GM12878 (cell line): ENCODE measurements around the gene C1orf174. TPM values are rescaled to one million over a fixed set of nuclear protein-coding genes. Genes with fewer than 3 reads are reported as not detected.

Source experiments
- ATAC-seq: fragments of 200-7000 bp; cut with Tn5 transposase; 3 replicates; pipeline ENCODE4 v1.9.1; 2020; ENCODE audit warnings: mild to moderate bottlenecking, moderate library complexity
- BruUV-seq: library from RNA; stranded (reverse); fragments of 400-500 nt; replicated peaks from 2 replicates; lab custom pipeline; 2021; lab: Mats Ljungman, UMichigan
- CTCF ChIA-PET: fragments of 300-600 bp; sonication (Branson Sonifier 250); formaldehyde crosslinking; extraction: SDS; loops from one replicate; lab custom pipeline; 2021; ENCODE audit warnings: inconsistent platforms; lab: Yijun Ruan, JAX
- POLR2A ChIA-PET: fragments of 350-600 bp; formaldehyde crosslinking; extraction: SDS; loops from one replicate; lab custom pipeline; 2021; ENCODE audit warnings: inconsistent platforms; lab: Charles Lee
- RAD21 ChIA-PET: fragments of 300-600 bp; sonication (Branson Sonifier 250); formaldehyde crosslinking; loops from one replicate; lab custom pipeline; 2023; ENCODE audit warnings: antibody characterized with exemption; ENCODE audit not compliant: unreplicated experiment; lab: Charles Lee
- SMC1A ChIA-PET: fragments of 300-600 bp; sonication (Branson Sonifier 250); formaldehyde crosslinking; loops from one replicate; lab custom pipeline; 2023; ENCODE audit not compliant: unreplicated experiment, uncharacterized antibody; lab: Charles Lee
- DNase-seq: peaks from one replicate; pipeline ENCODE4 v3.0.0-alpha.2; 2011; ENCODE audit warnings: low read depth, low spot score
- FAIRE-seq: peaks from 3 replicates; lab custom pipeline; 2011; peaks lifted over from hg19 to GRCh38; lab: Jason Lieb, UNC
- H2AFZ ChIP-seq: 2 replicates; pipeline ENCODE4 v1.6.0; 2011; ENCODE audit warnings: low read depth, low read length, control low read depth; ENCODE audit not compliant: control insufficient read depth
- H3K27ac ChIP-seq: 2 replicates; pipeline ENCODE4 v1.5.1; 2011; ENCODE audit warnings: control low read depth; ENCODE audit not compliant: control insufficient read depth, insufficient read depth
- H3K27me3 ChIP-seq, 2 experiments: replicated peaks in 1 of 2; 2 replicates each; pipeline versions ENCODE4 v1.6.0 to v1.6.1; 2011; ENCODE audit warnings: low read length in 1 of 2; ENCODE audit not compliant: control insufficient read depth in 2 of 2, insufficient read depth in 2 of 2
- H3K36me3 ChIP-seq, 2 experiments: 2 replicates each; pipeline ENCODE4 v1.5.1; 2011; ENCODE audit warnings: low read length in 1 of 2; ENCODE audit not compliant: control insufficient read depth in 2 of 2, insufficient read depth in 2 of 2
- H3K4me1 ChIP-seq: 2 replicates; pipeline ENCODE4 v1.6.1; 2011; ENCODE audit warnings: mild to moderate bottlenecking, low read length, moderate library complexity, mixed read lengths; ENCODE audit not compliant: control insufficient read depth, insufficient read depth
- H3K4me2 ChIP-seq: 2 replicates; pipeline ENCODE4 v1.6.0; 2011; ENCODE audit warnings: control low read depth; ENCODE audit not compliant: control insufficient read depth, insufficient read depth
- H3K4me3 ChIP-seq: fragments of 200-600 bp; sonication (generic); 2 replicates; pipeline ENCODE4 v1.5.1; 2016
- H3K79me2 ChIP-seq: 2 replicates; pipeline ENCODE4 v1.6.0; 2011; ENCODE audit warnings: low read length; ENCODE audit not compliant: control insufficient read depth, insufficient read depth
- H3K9ac ChIP-seq: 2 replicates; pipeline ENCODE4 v1.8.0; 2011; ENCODE audit warnings: low read length, control low read depth, mixed read lengths; ENCODE audit not compliant: control insufficient read depth, insufficient read depth
- H3K9me3 ChIP-seq: replicated peaks from 3 replicates; pipeline ENCODE4 v1.5.1; 2011; ENCODE audit warnings: mild to moderate bottlenecking, low read length; ENCODE audit not compliant: control insufficient read depth, insufficient read depth
- H4K20me1 ChIP-seq: 2 replicates; pipeline ENCODE4 v1.6.0; 2011; ENCODE audit not compliant: control insufficient read depth, insufficient read depth
- BMI1 ChIP-seq: fragments of 450-650 bp; IDR thresholded peaks from 2 replicates; pipeline ENCODE4 v1.6.1; 2016; ENCODE audit warnings: mild to moderate bottlenecking, moderate library complexity, borderline replicate concordance
- EGR1 ChIP-seq, 2 experiments: IDR thresholded peaks; 1 replicate in 1 of 2; 2 replicates in 1 of 2; pipeline ENCODE4 v1.6.1; 2011 to 2012; ENCODE audit warnings: low read depth in 2 of 2, low read length in 2 of 2, borderline replicate concordance in 1 of 2, mild to moderate bottlenecking in 1 of 2, moderate library complexity in 1 of 2
- ETV6 ChIP-seq, 2 experiments: fragments of 450-650 bp in 1 of 2; IDR thresholded peaks in 1 of 2; conservative IDR thresholded peaks in 1 of 2; 2 replicates each; pipeline ENCODE4 v1.6.1; 2014; ENCODE audit warnings: antibody characterized with exemption in 1 of 2, borderline replicate concordance in 1 of 2, low read depth in 1 of 2, mild to moderate bottlenecking in 1 of 2, moderate library complexity in 1 of 2
- PAX8 ChIP-seq: fragments of 450-650 bp; IDR thresholded peaks from 2 replicates; pipeline ENCODE4 v1.6.1; 2017; ENCODE audit warnings: mild to moderate bottlenecking, moderate library complexity
- SKIL ChIP-seq: fragments of 450-650 bp; IDR thresholded peaks from 2 replicates; pipeline ENCODE4 v1.6.1; 2017; ENCODE audit warnings: mild to moderate bottlenecking, low read depth, inconsistent platforms; ENCODE audit not compliant: poor library complexity, severe bottlenecking
- TAF1 ChIP-seq: IDR thresholded peaks from 2 replicates; pipeline ENCODE4 v1.6.1; 2011; ENCODE audit warnings: mild to moderate bottlenecking, low read depth, low read length, borderline replicate concordance
- TARDBP ChIP-seq: IDR thresholded peaks from 2 replicates; pipeline ENCODE4 v1.6.1; 2016; ENCODE audit warnings: borderline replicate concordance
- WGBS: methylation state at CpG from one replicate; pipeline ENCODE4 v1.1.6; 2016; ENCODE audit warnings: low lambda C conversion rate; ENCODE audit not compliant: insufficient replicate concordance, insufficient coverage; ENCODE audit errors: missing lambda C conversion rate; 5-methylcytosine and 5-hydroxymethylcytosine counted together
- in situ Hi-C: fragments of 300-500 bp; cut with MboI; formaldehyde crosslinking; loops from 9 replicates; pipeline ENCODE4 v1.14.3; 2018; ENCODE audit warnings: mixed read lengths
- intact Hi-C: fragments of 100-400 bp; cut with micrococcal nuclease; formaldehyde crosslinking; loops from one replicate; pipeline ENCODE4 v1.14.2; 2022; ENCODE audit not compliant: unreplicated experiment
- polyA plus RNA-seq, 11 experiments: library from polyadenylated mRNA; depleted of rRNA in 4 of 11; unstranded in 6 of 11; stranded (reverse) in 5 of 11; fragments of >200 nt; fragmentation: Nextera tagmentation in 4 of 11; fragmentation: Illumina TruSeq in 1 of 11; extraction: Ambion mirVana in 4 of 11; extraction: Trizol in 1 of 11; gene quantifications; 1 replicate in 1 of 11; 2 replicates in 10 of 11; pipeline versions ENCODE4 v1.2.1 to v1.2.3, GENCODE V29; 2011 to 2016; ENCODE audit warnings: inconsistent platforms in 2 of 11, missing spikeins in 2 of 11, low read depth in 1 of 11
- total RNA-seq, 4 experiments: library from RNA; depleted of rRNA in 3 of 4; stranded (reverse); fragments of >200 nt in 3 of 4; fragmentation: Illumina TruSeq in 1 of 4; extraction: Trizol in 1 of 4; gene quantifications; 2 replicates each; pipeline versions ENCODE4 v1.2.1 to v1.2.3, GENCODE V29; 2013 to 2021
- TF ChIP-seq, protein P1 (sequence below): IDR thresholded peaks from 2 replicates; pipeline ENCODE4 v1.6.1; 2011; ENCODE audit warnings: mild to moderate bottlenecking, low read depth, low read length, moderate library complexity; ENCODE audit not compliant: insufficient replicate concordance

Gene C1orf174
- total and polyA plus RNA-seq, 10 of the 15 experiments (the other 5 are each of a cell fraction or from before 2014, with no cell fraction given), result 17.5 to 35.4 (median 25.1) TPM

GRCh38 chr1:3903141-3904005, 3.3 kb upstream of the C1orf174 start:
- CTCF ChIA-PET, result no interaction called here
- BruUV-seq, result no TSS peak

DNA sequence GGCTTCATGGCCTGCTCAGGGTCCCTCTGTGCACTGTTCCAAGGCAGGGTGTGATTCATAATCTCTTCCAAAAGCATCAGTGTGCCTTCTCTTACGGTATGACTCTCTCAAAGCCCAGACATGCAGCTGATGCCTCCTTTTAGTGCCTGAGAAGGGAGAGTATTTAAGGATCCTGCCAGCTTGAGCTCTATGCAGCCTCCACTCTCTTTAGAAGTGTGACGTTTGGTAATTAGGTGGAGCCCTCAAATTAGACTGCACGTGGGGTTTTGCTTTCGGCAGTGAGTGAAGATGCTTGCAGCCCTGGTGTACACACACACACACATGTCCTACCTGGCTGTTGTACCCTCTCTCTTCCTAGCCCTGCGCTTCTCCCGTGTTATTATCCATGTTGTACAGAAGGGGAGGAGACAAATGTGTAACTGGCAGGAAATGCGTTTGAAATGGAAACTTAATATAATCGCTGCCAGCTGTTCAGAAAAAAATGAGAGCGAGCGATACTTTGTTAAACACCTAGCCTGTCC, 2.6 kb upstream of the C1orf174 start:
- WGBS, result 82% methylated on average over 10 of the region's 10 CpGs
- Histone ChIP-seq H4K20me1 (no peaks in the 10 kb centered on the region), H3K4me1 (no peaks in the 10 kb centered on the region), H3K4me3 (no peak overlapping the region), H3K27me3 (no peaks in the 10 kb centered on the region), H3K9me3 (no peaks in the 10 kb centered on the region; the same call in 2 of the 3 replicates), H3K4me2 (no peak overlapping the region), H3K36me3 (no peaks in the 10 kb centered on the region), H3K9ac (no peak overlapping the region), H3K27ac (no peak overlapping the region), H3K79me2 (peaks cover 21% of the 10 kb centered on the region), H2AFZ (no peak overlapping the region)
- in situ Hi-C loops (no loop called here), intact Hi-C loops (loop anchor here (5.0 kb wide), 1 partner anchor 105 kb away; the partner anchor contains the start of gene LRRC47)
- TF ChIP-seq EGR1 (IDR thresholded peaks at IDR 0.05; ENCODE audit: borderline replicate concordance in 1 of 2, low read depth in 2 of 2, low read length in 2 of 2), result no peak
- no peak for TF ChIP-seq ETV6 (conservative IDR thresholded peaks at IDR 0.05 in 1 of 2, IDR thresholded peaks at IDR 0.05 in 1 of 2; ENCODE audit: borderline replicate concordance in 1 of 2, low read depth in 1 of 2)
- no peak for TF ChIP-seq TAF1
- TF ChIP-seq, protein P1, sequence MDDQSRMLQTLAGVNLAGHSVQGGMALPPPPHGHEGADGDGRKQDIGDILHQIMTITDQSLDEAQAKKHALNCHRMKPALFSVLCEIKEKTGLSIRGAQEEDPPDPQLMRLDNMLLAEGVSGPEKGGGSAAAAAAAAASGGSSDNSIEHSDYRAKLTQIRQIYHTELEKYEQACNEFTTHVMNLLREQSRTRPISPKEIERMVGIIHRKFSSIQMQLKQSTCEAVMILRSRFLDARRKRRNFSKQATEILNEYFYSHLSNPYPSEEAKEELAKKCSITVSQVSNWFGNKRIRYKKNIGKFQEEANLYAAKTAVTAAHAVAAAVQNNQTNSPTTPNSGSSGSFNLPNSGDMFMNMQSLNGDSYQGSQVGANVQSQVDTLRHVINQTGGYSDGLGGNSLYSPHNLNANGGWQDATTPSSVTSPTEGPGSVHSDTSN, result no peak
- TF ChIP-seq TARDBP, result no peak
- no peak for TF ChIP-seq BMI1
- TF ChIP-seq SKIL, result no peak
- DNase-seq, result no peak
- no TSS peak for BruUV-seq
- ChIA-PET RAD21 (no interaction called here), CTCF (no interaction called here), SMC1A (interaction anchor here (1.2 kb wide), 1 partner anchor 44 kb away, joined by 3 read pairs; no protein-coding TSS in a partner anchor), POLR2A (no interaction called here)
- no peak for ATAC-seq
- FAIRE-seq, result no peak

More at GRCh38 chr1:3903141-3904005, 3.3 kb upstream of the C1orf174 start:
- Histone ChIP-seq H3K36me3 (no peaks in the 10 kb centered on the region), H3K27ac (no peak overlapping the region), H4K20me1 (no peaks in the 10 kb centered on the region), H3K9me3 (no peaks in the 10 kb centered on the region; the same call in 2 of the 3 replicates), H3K9ac (no peak overlapping the region), H2AFZ (no peak overlapping the region), H3K27me3 (no peaks in the 10 kb centered on the region), H3K4me2 (no peak overlapping the region), H3K79me2 (peaks cover 16% of the 10 kb centered on the region), H3K4me3 (no peak overlapping the region), H3K4me1 (no peaks in the 10 kb centered on the region)
- no peak for DNase-seq
- RAD21 ChIA-PET, result no interaction called here
- POLR2A ChIA-PET, result no interaction called here
- no peak for ATAC-seq
- in situ Hi-C loops, result no loop called here
- 78% methylated on average over 16 of the region's 16 CpGs for WGBS
- SMC1A ChIA-PET, result interaction anchor here (1.2 kb wide), 1 partner anchor 45 kb away, joined by 3 read pairs; no protein-coding TSS in a partner anchor
- no peak for TF ChIP-seq PAX8
- intact Hi-C loops, result loop anchor here (5.0 kb wide), 1 partner anchor 106 kb away; the partner anchor contains the start of gene LRRC47
- no peak for FAIRE-seq
